CD8-positive, alpha-beta memory T cell (primary cell): ENCODE measurements around the gene FRS2. TPM values are rescaled to one million over a fixed set of nuclear protein-coding genes. Genes with fewer than 3 reads are reported as not detected.

ENCODE experiments used
- CTCF ChIA-PET: fragments of 350-600 bp; sonication (Branson Sonifier 250); formaldehyde crosslinking; loops from one replicate; lab custom pipeline; 2021; ENCODE audit warnings: antibody characterized with exemption; lab: Charles Lee
- POLR2A ChIA-PET: fragments of 350-600 bp; sonication (Branson Sonifier 250); formaldehyde crosslinking; loops from one replicate; lab custom pipeline; 2021; ENCODE audit warnings: antibody characterized with exemption; lab: Charles Lee
- DNase-seq, 5 donors: peaks; one replicate each; pipeline versions ENCODE4 v3.0.0 to v3.0.0-alpha.2; 2020 to 2022; ENCODE audit warnings: mixed read lengths in 1 of 5
- H3K27ac ChIP-seq: one replicate; pipeline ENCODE4 v1.7.0; 2013; ENCODE audit warnings: low read depth, mild to moderate bottlenecking, low read length, moderate library complexity
- H3K27me3 ChIP-seq: 2 replicates; pipeline ENCODE4 v1.7.0; 2013; ENCODE audit warnings: low read length, mild to moderate bottlenecking; ENCODE audit not compliant: insufficient read depth, poor library complexity, severe bottlenecking
- H3K36me3 ChIP-seq: 2 replicates; pipeline ENCODE4 v1.7.0; 2013; ENCODE audit warnings: mild to moderate bottlenecking, low read length, moderate library complexity; ENCODE audit not compliant: insufficient read depth
- H3K4me1 ChIP-seq: 2 replicates; pipeline ENCODE4 v1.7.0; 2013; ENCODE audit warnings: mild to moderate bottlenecking, low read length, moderate library complexity; ENCODE audit not compliant: insufficient read depth
- H3K4me3 ChIP-seq: 2 replicates; pipeline ENCODE4 v1.7.0; 2013; ENCODE audit warnings: mild to moderate bottlenecking, low read length
- H3K9me3 ChIP-seq: 2 replicates; pipeline ENCODE4 v1.7.0; 2013; ENCODE audit warnings: mild to moderate bottlenecking, low read length
- H3K27ac Mint-ChIP-seq, 8 donors: one replicate each; pipeline ENCODE4 v1.8.0; 2020 to 2021; ENCODE audit warnings: mixed read lengths in 8 of 8, mild to moderate bottlenecking in 6 of 8, inconsistent platforms in 3 of 8, moderate library complexity in 3 of 8
- H3K27me3 Mint-ChIP-seq, 2 donors: one replicate each; pipeline ENCODE4 v1.8.0; 2020 to 2021; ENCODE audit warnings: mixed read lengths in 2 of 2, mild to moderate bottlenecking in 1 of 2, moderate library complexity in 1 of 2
- H3K36me3 Mint-ChIP-seq, 3 donors: one replicate each; pipeline ENCODE4 v1.8.0; 2020 to 2021; ENCODE audit warnings: mixed read lengths in 3 of 3, inconsistent platforms in 1 of 3, mild to moderate bottlenecking in 1 of 3
- H3K4me1 Mint-ChIP-seq, 3 donors: one replicate each; pipeline ENCODE4 v1.8.0; 2020 to 2021; ENCODE audit warnings: mixed read lengths in 3 of 3, inconsistent platforms in 1 of 3, mild to moderate bottlenecking in 1 of 3
- H3K4me3 Mint-ChIP-seq, 7 donors: one replicate each; pipeline ENCODE4 v1.8.0; 2020 to 2021; ENCODE audit warnings: mixed read lengths in 7 of 7, mild to moderate bottlenecking in 6 of 7, moderate library complexity in 4 of 7, inconsistent platforms in 2 of 7
- H3K9me3 Mint-ChIP-seq, 5 donors: one replicate each; pipeline ENCODE4 v1.8.0; 2020 to 2022; ENCODE audit warnings: mixed read lengths in 5 of 5, mild to moderate bottlenecking in 3 of 5, moderate library complexity in 2 of 5, inconsistent platforms in 1 of 5
- polyA plus RNA-seq: library from polyadenylated mRNA; unstranded; fragments of 300-500 nt; fragmentation: Illumina TruSeq; gene quantifications from one replicate; pipeline ENCODE4 v1.2.3, GENCODE V29; 2021
- total RNA-seq, 2 experiments: library from RNA; stranded (reverse); gene quantifications; one replicate each; pipeline ENCODE4 v1.2.3, GENCODE V29; 2021

FRS2 gene
- total and polyA plus RNA-seq, 3 experiments from 2014 or later, result 9.1 to 13.1 (median 9.8) TPM

DNA sequence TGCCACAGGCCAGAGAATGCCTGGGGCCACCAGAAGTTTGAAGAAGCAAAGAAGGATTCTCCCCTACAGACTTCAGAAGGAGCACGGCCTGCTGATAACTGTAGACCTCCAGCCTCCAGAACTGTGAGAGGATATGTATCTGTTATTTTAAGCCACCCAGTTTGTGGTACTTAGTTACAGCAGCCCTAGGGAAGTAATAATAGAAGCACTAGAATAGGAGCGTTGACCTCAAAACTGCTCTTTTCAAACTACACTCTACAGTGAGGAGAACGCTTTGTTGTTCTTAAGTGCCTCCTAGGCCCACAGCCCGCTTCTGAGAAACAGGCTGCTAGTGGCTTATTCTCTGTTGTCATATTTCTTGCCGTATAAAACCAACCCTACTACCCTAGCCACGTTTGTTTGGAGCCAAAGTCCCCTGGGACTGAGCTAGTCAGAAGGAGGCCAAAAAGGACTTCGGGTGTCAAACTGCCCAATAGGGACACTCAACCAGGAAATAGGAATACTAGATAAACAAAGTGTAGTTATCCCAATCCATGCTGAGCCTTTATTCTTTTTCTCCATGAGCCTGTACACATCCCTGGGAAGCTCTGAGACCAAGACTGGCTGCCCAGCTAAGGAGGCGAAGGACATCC lies 38.5 kb upstream of the FRS2 start:
- no peak for DNase-seq
- Histone ChIP-seq H3K4me3 (no peak overlapping the region), H3K27ac (no peak overlapping the region), H3K27me3 (no peaks in the 10 kb centered on the region), H3K9me3 (no peaks in the 10 kb centered on the region), H3K36me3 (no peaks in the 10 kb centered on the region), H3K4me1 (no peaks in the 10 kb centered on the region)
- Mint-ChIP-seq H3K4me3 (no peak overlapping the region), H3K9me3 (no peaks in the 10 kb centered on the region), H3K27ac (no peak overlapping the region), H3K36me3 (peaks cover 0 to 1% (median 0%) of the 10 kb centered on the region in 3 donors), H3K27me3 (peaks cover 0 to 3% of the 10 kb centered on the region in 2 donors), H3K4me1 (no peaks in the 10 kb centered on the region)
- ChIA-PET CTCF (no interaction called here), POLR2A (no interaction called here)

DNA sequence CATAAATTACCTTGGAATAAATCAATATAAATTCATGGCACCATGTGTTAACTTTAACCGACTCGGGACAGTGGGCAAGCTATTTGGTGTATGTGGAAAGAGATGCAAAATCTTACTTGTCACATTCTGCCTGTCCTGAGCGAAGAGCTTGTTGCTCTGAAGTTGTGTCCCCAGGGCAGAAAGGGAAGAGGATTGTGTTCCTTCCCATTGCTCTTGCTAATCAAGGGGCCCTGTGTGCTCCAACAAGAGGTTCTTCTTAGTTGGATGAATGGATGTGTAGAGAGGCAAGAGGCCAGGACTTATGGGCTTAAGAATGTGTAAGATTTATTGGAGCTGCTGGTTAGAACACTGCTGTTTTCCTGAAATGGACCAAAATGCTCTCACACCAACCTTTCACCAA lies 36.5 kb upstream of the FRS2 start:
- Mint-ChIP-seq H3K4me1 (no peaks in the 10 kb centered on the region), H3K36me3 (no peaks in the 10 kb centered on the region), H3K27me3 (peaks cover 0 to 3% of the 10 kb centered on the region in 2 donors), H3K9me3 (no peaks in the 10 kb centered on the region), H3K27ac (no peak overlapping the region), H3K4me3 (no peak overlapping the region)
- Histone ChIP-seq H3K4me1 (no peaks in the 10 kb centered on the region), H3K27ac (no peak overlapping the region), H3K4me3 (no peak overlapping the region), H3K27me3 (no peaks in the 10 kb centered on the region), H3K9me3 (no peaks in the 10 kb centered on the region), H3K36me3 (no peaks in the 10 kb centered on the region)
- DNase-seq, result no peak
- ChIA-PET CTCF (no interaction called here), POLR2A (no interaction called here)

DNA sequence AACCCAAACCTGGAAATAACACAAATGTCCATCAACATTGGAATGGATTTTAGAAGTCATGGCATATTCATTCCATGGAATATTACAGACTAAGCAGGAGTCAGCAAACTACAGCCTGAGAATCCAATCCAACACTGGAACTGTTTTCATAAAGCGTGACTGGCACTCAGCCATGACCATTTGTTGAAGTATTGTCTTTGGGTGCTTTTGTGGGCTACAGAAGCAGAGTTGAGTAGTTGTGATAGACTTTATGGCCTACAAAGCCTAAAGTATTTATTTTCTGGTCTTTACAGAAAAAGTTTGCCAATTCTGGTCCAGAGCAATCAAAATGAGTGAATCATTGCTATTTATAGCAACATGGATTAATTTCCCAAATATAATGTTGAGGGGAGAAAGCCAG lies 34.5 kb upstream of the FRS2 start:
- H3K9me3 ChIP-seq, result no peaks in the 10 kb centered on the region
- H3K4me3 ChIP-seq, result no peak overlapping the region
- Mint-ChIP-seq H3K9me3 (no peaks in the 10 kb centered on the region), H3K4me1 (no peaks in the 10 kb centered on the region), H3K4me3 (no peak overlapping the region), H3K27ac (no peak overlapping the region), H3K36me3 (no peaks in the 10 kb centered on the region), H3K27me3 (peaks cover 0 to 3% of the 10 kb centered on the region in 2 donors)
- POLR2A ChIA-PET, result no interaction called here
- CTCF ChIA-PET, result no interaction called here
- H3K36me3 ChIP-seq, result no peaks in the 10 kb centered on the region
- H3K27ac ChIP-seq, result no peak overlapping the region
- H3K4me1 ChIP-seq, result no peaks in the 10 kb centered on the region
- H3K27me3 ChIP-seq, result no peaks in the 10 kb centered on the region
- DNase-seq, result no peak

DNA sequence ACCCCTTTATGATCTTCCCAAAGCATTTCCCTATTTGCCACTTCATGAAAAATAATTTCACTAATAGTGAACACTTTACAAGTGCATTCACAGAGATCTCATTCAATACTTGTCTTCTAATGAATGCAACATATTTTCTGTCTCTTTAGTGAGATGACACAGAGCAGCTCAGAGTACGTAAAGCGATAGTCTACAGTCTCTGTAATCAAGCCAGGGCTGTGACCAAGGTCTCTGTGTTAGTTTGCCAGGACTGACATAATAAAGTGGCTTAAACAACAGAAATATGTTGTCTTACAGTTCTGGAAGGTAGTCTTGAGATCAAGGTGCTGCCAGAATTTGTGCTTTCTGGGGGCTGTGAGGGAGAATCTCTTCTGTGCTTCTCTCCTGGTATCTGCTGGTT lies 33.1 kb upstream of the FRS2 start:
- Mint-ChIP-seq H3K27ac (no peak overlapping the region), H3K4me1 (no peaks in the 10 kb centered on the region), H3K27me3 (peaks cover 0 to 3% of the 10 kb centered on the region in 2 donors), H3K36me3 (no peaks in the 10 kb centered on the region), H3K9me3 (no peaks in the 10 kb centered on the region), H3K4me3 (no peak overlapping the region)
- Histone ChIP-seq H3K36me3 (no peaks in the 10 kb centered on the region), H3K4me1 (no peaks in the 10 kb centered on the region), H3K27ac (no peak overlapping the region), H3K9me3 (no peaks in the 10 kb centered on the region), H3K4me3 (no peak overlapping the region), H3K27me3 (no peaks in the 10 kb centered on the region)
- CTCF ChIA-PET, result no interaction called here
- POLR2A ChIA-PET, result no interaction called here
- no peak for DNase-seq

DNA sequence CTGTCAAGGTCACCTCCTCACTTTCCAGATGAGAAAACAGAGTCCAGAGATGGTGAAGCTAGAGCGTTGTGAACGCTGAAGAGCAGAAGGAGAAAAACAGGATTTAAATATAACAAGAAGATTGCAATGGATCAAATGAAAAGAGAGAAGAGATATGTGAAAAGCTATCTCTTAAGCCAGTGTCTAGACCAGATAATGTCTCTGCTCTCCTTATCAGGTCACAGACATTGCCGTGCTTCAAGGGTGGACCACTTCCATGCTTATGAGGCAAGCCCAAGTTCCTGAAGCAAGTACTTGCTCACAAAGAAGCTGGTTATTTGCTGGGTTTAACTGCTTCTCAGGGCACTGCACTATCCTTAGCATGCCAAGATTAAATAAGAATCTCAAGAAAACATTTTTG lies 31.6 kb upstream of the FRS2 start:
- Mint-ChIP-seq H3K4me1 (no peaks in the 10 kb centered on the region), H3K4me3 (no peak overlapping the region), H3K27me3 (peaks cover 4 to 5% of the 10 kb centered on the region in 2 donors), H3K27ac (peak overlapping the region in 1 of 8 donors; percentile 20), H3K9me3 (no peaks in the 10 kb centered on the region), H3K36me3 (peaks cover 0 to 5% (median 0%) of the 10 kb centered on the region in 3 donors)
- H3K9me3 ChIP-seq, result no peaks in the 10 kb centered on the region
- no peaks in the 10 kb centered on the region for H3K4me1 ChIP-seq
- no peaks in the 10 kb centered on the region for H3K36me3 ChIP-seq
- ChIA-PET CTCF (no interaction called here), POLR2A (no interaction called here)
- H3K27me3 ChIP-seq, result no peaks in the 10 kb centered on the region
- DNase-seq, result no peak
- H3K27ac ChIP-seq, result no peak overlapping the region
- no peak overlapping the region for H3K4me3 ChIP-seq

DNA sequence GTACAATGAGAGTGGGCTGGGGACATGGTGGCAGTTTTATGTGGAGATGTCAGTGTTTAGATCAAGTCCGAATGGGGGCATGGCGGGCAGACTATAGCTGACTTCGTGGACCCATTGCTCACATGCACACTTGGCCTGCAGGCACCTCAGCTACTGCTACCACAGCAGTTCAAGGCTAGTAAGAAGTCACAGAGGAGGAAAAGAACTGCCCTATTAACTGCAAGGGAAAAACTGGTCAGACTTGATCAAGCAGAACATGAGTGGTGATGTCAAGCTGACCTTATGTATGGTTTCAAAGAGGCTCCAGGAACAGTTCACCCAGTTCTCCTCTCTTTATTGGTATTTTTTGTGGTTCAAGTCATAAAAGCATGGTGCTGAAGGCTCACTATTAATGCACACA lies 30.2 kb upstream of the FRS2 start:
- H3K27me3 ChIP-seq, result no peaks in the 10 kb centered on the region
- no peak overlapping the region for H3K27ac ChIP-seq
- Mint-ChIP-seq H3K4me1 (no peaks in the 10 kb centered on the region), H3K36me3 (peaks cover 0 to 5% (median 0%) of the 10 kb centered on the region in 3 donors), H3K27me3 (peaks cover 4 to 9% of the 10 kb centered on the region in 2 donors), H3K27ac (no peak overlapping the region), H3K9me3 (no peaks in the 10 kb centered on the region), H3K4me3 (no peak overlapping the region)
- no peaks in the 10 kb centered on the region for H3K9me3 ChIP-seq
- H3K4me3 ChIP-seq, result no peak overlapping the region
- CTCF ChIA-PET, result no interaction called here
- no peak for DNase-seq
- H3K4me1 ChIP-seq, result no peaks in the 10 kb centered on the region
- POLR2A ChIA-PET, result no interaction called here
- no peaks in the 10 kb centered on the region for H3K36me3 ChIP-seq

DNA sequence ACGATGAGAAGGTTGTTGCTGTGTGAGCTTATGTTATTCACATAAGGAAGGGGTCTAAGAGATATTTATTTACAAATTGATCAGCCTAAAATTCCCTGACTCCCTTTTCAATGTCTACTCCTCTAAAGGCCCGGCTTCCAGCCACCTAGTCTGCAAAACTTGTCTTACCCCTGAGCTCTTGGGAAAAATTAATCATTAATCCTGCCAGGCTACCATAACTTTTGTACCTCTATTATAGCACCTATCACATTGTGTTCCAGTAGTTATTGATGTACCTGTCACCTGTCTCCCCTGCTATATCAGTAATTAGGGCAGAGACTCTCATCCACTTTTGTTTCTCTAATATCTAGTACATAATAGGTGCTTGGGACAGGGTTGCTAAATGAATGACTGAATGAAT lies 29.3 kb upstream of the FRS2 start:
- no peaks in the 10 kb centered on the region for H3K4me1 Mint-ChIP-seq
- POLR2A ChIA-PET, result no interaction called here

DNA sequence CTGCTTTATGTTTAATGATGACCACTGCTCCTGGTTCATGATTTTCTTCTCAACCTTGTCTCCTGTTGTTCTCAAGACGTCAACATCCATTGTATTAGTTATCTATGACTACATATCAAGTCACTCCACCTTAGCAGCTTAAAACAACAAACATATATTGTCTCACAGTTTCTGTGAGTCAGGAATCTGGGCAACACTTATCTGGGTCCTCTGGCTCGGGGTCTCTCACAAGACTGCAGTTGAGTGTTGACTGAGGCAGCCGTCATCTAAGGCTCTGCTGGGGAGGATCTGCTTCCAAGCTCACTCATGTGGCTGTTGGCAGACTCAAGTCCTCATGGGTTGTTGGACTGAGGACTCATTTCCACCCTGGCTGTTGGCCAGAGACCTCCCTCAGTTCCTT lies 27.3 kb upstream of the FRS2 start:
- no peaks in the 10 kb centered on the region for H3K9me3 Mint-ChIP-seq
- no peak overlapping the region for H3K4me3 Mint-ChIP-seq
- Histone ChIP-seq H3K27me3 (no peaks in the 10 kb centered on the region), H3K36me3 (no peaks in the 10 kb centered on the region), H3K27ac (no peak overlapping the region), H3K4me3 (no peak overlapping the region), H3K9me3 (no peaks in the 10 kb centered on the region), H3K4me1 (no peaks in the 10 kb centered on the region)
- H3K27ac Mint-ChIP-seq, result no peak overlapping the region
- H3K4me1 Mint-ChIP-seq, result no peaks in the 10 kb centered on the region
- H3K27me3 Mint-ChIP-seq, result peaks cover 4 to 12% of the 10 kb centered on the region in 2 donors
- CTCF ChIA-PET, result no interaction called here
- peaks cover 0 to 5% (median 0%) of the 10 kb centered on the region in 3 donors for H3K36me3 Mint-ChIP-seq
- no peak for DNase-seq
- POLR2A ChIA-PET, result no interaction called here

More for the DNA sequence above, 29.3 kb upstream of the FRS2 start:
- Histone ChIP-seq H3K27me3 (no peaks in the 10 kb centered on the region), H3K36me3 (no peaks in the 10 kb centered on the region), H3K4me3 (no peak overlapping the region), H3K4me1 (no peaks in the 10 kb centered on the region), H3K9me3 (no peaks in the 10 kb centered on the region), H3K27ac (no peak overlapping the region)
- CTCF ChIA-PET, result no interaction called here
- peaks cover 0 to 5% (median 0%) of the 10 kb centered on the region in 3 donors for H3K36me3 Mint-ChIP-seq
- no peak overlapping the region for H3K4me3 Mint-ChIP-seq
- H3K9me3 Mint-ChIP-seq, result no peaks in the 10 kb centered on the region
- H3K27ac Mint-ChIP-seq, result no peak overlapping the region
- no peak for DNase-seq
- H3K27me3 Mint-ChIP-seq, result peaks cover 4 to 12% of the 10 kb centered on the region in 2 donors
